Measurements from ENCODE around the gene SASH1.
"Not testable (repeated sequence)": the region's sequence is repeated elsewhere in the genome, so short reads cannot be mapped to it uniquely, and the experiment has no call there.

SASH1 gene

DNA sequence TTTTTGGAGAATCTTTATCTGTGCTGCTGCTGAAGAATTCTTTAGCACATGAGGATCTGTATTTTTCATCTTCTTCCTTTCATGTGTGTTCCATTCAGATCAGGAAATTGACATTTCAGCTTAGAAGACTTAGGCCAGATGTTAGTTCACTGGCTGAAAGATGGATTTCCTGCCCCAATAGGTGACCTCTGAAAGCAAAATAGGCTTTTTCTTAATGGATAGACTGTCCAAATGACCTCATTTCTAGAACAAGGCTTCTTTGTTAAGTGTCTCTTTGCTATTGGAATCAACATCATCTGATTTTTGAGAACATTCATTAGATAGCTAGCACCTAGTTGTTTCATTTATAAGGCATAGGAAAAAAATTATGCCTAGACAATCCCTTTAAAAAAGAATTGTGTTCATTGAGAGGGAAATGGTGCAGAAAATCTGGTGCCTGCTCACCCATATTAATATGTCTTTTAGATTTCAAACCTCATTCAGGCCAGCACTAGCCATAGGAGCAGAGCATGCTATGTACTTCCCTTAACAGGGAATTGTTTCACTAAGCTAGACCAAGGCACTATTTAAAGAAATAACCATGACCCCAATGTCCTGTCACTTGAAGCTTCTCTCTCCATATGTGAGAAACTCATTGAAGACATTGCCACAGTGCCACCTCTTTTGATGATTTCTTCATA lies 13.6 kb upstream of the SASH1 start:
- no peak for DNase-seq (ENCODE audit: low read depth in 2 of 2)

DNA sequence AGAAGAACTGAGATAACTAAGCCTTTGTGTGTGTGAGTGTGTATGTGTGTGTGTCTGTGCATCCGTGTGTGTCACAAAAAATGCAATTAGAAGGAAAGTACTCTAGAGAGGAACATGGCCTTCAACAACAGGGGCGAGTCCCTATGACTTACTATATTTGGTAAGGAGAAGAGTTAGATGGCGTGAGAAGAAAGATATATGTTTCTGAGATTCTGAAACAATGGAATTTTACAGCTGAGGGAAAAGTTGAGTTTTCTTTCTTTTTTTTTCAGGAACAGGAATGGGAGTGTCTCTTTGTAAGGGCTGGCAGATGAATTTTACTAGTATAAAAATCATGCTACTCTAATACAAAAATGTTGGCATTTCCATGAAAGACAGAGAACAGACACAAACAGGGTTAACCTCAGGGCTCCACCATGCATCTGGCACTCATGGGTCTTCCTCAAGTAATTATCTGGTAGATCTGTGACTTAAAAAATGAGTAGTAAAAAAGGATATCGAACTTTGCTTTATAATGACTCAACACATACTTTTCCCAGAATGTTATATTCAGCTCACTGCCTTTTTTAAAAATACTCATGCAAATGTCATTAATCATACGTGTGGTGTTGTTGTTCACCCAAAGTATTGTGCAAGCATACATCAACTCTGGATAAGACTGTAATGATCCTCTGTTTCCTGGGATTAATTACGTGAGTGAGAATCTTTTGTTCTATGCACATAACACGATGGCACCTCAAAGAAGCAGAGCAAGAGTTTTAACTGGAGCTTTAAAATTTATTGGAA lies 12.8 kb upstream of the SASH1 start:
- DNase-seq (ENCODE audit: low read depth in 2 of 2) = no peak

DNA sequence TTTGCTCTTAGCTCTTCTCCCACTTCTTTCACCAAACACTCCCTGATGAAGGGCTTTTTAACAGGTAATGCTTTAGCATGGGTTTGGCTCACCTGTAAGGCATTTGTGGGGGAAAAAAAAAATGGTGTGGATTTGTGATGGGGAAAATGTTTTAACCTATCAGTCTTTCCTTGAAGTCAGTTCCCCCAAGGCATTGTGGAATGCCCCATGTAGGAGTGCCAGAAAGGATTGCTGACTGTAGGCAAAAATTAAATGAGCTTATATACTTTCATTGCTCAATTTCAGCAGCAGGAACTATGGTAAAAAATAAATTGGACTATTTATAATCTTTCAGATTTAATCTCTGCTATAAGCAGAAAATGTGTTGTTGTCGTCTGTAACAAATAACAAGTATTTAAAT lies 10.6 kb upstream of the SASH1 start:
- DNase-seq (ENCODE audit: low read depth in 2 of 2) = no peak

DNA sequence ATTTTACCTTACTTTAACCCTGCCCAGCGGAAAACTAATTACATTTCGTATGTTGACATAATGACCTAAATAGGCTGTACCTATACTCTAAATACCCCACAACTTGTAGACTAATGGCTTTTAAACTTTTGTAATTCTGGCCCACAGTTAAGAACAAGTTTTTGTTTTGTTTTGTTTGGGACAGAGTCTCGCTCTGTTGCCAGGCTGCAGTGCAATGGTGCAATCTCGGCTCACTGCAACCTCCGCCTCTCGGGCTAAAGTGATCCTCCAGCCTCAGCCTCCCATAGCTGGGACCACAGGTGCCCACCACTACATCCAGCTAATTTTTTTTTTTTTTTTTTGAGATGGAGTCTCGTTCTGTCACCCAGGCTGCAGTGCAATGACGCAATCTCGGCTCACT lies 5.7 kb upstream of the SASH1 start:
- no peak for DNase-seq (ENCODE audit: low read depth in 2 of 2)

DNA sequence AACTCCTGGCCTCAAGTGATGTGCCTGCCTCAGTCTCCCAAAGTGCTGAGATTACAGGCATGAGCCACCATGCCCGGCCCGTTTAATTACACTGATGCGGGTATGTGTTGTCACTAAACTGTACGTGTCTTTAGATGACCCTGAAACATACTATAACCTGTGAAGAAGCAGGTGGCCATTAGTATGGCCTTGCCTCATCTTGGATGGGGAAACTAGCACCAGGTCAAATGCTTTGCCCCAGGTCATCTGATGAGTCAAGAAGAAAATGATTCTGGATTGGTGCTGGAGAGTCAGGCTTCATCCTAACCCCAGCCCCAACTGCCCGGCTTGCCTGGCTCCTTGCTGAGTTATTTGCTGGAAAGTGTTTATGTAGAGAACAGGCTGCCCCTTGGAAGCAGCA lies 2.9 kb upstream of the SASH1 start:
- no peak for DNase-seq (ENCODE audit: low read depth in 2 of 2)

DNA sequence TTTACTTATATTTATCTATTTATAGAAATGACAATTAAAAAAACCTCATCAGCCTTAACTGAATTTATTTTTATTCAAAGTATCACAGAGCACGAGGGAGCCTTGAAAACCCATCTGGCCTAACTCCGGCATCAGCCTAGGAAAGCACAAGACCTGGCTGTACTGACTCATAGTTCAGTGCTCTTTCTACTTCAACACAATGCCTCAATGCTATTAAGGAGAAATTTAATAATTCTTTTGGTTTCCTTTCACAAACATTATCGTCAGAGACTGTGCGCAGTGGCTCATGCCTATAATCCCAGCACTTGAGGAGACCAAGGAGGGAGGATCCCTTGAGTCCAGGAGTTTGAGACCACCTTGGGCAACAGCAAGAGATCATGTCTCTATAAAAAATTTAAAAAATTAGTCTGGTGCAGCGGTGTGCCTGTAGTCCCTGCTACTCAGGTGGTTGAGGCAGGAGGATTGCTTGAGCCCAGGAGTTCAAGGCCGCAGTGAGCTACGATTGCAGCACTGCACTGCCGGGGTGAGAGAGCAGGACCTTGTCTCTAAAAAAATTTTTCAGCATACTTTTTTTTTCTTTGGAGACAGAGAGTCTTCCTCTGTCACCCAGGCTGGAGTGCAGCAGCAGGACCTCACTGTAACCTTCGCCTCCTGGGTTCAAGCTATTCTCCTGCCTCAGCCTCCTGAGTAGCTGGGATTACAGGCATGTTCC lies 1.9 kb upstream of the SASH1 start:
- DNase-seq (ENCODE audit: low read depth in 2 of 2) = no peak

DNA sequence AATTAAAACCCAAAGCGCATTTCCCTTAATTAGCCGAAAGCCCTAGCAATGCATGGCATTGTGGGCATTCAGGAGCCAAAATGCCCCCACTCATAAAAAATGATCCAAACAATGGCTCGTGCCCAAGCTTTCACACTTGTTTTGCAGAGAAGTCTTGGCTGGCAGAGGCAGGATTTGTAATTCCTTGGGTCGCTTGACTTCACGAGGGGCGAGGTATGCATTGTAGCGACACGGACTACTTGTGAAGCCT lies 613 bp upstream of the SASH1 start:
- DNase-seq (ENCODE audit: low read depth in 2 of 2) = no peak

DNA sequence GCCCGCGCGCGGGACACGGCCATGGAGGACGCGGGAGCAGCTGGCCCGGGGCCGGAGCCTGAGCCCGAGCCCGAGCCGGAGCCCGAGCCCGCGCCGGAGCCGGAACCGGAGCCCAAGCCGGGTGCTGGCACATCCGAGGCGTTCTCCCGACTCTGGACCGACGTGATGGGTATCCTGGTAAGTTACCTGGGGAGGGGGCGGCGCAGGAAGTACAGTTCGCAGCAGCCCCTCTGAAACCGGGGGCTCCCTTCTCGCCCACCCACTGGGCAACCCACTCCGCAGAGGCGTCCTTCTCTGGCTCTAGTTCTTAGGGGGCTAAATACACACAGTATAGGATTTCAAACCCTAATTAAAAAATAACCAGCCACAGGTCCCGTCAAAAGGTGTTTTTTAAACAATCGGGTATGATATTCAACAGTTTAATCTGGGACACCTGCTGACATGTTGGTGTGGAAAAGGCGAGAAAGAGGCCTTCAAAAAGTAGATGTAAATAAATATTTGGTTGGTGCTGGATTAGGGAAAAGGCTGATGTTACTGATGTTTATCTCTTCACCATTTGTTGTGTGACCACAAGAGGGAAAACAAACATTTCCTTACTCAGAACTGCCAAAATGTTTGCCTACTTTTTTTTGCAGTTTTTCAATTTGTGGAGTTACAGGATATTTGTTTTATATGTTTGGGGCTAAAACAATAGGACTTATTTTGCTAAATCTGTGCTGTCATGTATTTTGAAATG lies 577 bp downstream of the SASH1 start:
- DNase-seq (ENCODE audit: low read depth in 2 of 2) = no peak

DNA sequence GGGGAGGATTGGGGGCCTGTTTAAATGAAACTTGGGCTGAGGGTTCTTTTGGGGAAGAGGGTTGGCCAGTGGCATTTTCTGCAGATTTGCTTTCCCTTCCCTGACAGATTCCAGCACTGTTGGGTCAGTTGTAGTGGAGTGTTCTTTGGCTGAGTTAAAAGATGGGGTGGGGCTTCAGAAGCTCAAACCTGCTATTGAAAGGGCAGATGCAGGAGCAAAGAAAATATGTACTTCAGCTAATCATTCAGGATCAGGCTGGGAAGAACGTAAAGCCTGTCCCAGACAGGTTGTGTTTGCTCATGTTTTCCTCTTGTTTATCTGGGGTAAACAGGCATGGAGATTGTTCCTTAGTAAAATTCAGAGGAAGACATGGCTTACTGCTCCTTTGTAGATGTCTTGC lies 2.5 kb downstream of the SASH1 start:
- no peak for DNase-seq (ENCODE audit: low read depth in 2 of 2)

DNA sequence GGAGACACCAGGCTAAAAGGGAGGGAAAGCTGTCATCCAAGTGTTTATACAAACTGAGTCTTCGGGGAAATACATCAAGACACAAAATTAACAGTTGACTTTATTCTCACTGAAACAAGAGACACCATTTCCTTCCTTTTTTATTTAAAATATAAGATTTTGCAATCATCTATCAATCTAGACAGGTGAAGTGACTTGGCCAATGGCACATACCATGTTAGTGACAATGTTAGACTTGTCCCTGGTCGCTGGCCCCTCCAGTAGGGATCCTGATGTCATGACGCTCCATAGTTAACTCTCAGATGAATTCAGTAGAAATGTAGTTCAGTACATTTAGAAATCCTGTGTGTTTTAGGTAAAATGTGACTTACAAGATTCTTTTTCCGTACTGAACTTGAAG lies 2.9 kb downstream of the SASH1 start:
- no peak for DNase-seq (ENCODE audit: low read depth in 2 of 2)

DNA sequence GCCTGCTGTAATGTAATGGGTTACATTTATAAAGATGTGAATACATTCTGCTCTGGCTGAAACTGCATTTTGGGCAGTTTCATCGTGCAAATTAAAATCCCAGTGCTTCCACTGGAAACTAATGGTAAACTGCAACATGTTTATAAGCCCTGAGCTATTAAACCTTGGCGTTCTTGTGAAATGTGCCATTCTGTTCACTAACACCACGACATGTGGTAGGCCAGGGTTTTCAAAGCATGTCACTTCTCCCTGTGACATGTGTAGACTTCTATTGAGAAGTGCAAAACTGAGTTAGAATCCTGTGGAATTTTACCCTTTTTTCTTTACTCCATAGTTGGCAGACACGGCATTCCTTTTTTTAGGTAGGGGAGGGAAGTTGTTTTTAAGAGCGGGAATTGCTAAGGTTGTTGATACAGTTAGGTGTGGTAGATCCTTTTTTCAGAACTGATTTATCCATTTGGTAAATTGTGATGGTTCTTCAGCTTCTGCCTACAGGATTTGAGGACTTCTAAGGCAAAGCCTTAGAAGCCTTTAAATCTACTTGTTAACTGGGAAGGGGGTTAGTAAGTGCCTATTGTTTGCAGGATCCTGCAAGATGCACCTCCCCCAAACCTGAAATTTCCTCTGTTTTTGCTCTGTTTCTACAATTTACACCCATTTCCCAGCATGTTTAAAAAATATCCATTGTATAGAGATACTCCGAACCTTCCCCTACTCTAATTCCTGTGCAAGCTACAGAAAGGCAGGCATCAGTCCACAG lies 4.2 kb downstream of the SASH1 start:
- DNase-seq (ENCODE audit: low read depth in 2 of 2) = no peak

DNA sequence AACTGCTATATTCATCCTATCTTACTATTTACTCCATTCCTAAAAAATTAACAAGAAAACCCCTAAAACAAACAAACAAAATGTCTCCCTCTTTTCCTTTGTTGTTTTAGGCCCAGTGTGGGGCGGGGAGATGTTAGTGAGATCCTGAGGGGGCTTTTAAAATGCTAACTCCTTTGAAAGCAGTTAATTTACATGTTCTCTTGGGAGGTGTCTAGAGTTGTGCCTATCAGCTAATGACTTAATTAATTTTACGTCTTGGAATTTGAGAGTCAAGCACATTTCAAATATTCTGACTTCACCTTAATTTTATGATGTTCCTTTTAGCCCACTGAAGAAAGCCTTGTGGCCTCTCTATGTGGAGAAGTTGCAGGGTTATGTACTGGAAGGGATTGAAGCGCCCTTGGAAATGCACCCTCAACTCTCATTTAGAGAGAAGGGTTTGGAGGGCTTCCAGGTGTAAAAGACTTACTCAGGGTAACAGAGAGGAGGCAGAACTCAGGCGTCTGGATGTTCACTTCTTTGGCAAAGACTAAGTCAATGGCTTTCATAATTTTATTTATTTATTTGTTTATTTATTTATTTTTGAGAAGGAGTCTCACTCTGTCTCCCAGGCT lies 4.9 kb downstream of the SASH1 start:
- DNase-seq (ENCODE audit: low read depth in 2 of 2) = no peak

DNA sequence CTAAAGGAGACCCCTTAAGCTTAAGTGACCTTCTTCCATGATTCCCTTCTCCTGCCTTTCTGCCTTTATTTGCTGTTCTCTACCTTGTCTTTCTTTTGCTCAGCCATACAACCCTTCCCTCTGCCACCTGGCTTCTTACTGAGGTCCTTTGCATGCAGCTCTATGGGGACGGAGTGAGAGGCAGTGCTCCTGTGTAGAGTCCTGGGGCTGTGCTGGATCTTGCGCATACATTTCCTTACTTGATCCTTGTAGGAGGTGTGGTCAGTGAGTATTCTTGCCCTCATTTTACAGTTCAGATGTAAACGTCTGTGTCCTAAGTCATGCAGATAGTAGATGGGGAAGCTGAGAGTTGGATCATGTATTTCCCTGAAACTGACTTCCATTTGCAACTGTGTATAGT lies 5.7 kb downstream of the SASH1 start:
- no peak for DNase-seq (ENCODE audit: low read depth in 2 of 2)

DNA sequence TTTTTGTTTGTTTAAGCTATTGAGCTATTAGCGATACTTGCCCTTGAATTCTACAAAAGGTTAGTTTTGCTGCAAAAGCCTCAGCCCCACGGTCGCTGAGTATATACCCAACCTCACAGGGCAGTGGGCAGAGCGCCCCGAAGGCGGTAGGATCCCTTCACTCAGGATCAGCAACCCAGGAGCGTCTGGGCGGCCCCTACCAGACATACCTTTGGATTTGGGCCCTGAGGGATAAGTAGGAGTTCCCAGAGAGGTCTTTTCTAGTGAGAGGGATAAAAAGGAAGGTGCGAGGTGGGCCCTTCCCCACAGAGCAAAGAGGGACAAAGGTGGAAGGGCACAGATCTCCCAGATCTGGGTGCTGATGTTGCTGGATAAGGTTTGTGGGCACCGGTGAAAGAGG lies 6.1 kb downstream of the SASH1 start:
- no peak for DNase-seq (ENCODE audit: low read depth in 2 of 2)

DNA sequence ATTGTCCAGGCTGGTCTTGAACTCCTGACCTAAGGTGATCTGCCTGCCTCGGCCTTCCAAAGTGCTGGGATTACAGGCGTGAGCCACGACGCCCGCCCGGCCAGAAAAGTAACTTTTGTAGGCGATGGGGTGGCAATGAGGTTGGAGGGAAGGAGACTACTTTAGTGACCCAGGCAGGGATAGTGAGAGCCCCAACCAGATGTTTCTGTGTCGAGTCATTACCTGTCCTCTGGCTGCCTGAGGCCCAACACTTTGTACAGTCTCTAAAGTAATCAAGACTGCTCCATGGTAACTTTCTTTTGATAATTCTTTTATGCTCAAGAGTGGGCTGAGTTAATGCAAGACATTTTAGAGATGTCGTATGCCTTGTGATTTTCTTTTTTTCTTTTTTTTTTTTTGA lies 6.8 kb downstream of the SASH1 start:
- no peak for DNase-seq (ENCODE audit: low read depth in 2 of 2)

DNA sequence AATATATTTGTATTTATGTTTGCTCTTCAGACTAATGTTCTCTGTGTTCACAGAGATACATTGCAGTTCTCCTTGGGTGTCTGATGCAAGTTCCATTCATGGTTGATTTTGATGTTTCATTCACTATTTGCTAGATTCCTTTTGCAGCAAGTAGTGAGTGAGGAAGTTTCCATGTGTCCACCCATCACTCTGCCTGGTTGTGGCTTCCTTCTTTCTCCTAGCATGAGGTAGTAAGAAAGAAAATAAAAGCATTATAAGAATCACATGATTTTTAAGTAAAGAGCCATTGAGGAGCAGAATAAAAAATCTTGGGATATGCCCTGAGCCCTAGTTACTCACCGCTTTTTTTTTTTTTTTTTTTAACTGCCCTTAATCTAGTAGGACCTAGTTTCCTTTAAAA lies 8.7 kb downstream of the SASH1 start:
- DNase-seq (ENCODE audit: low read depth in 2 of 2) = no peak

DNA sequence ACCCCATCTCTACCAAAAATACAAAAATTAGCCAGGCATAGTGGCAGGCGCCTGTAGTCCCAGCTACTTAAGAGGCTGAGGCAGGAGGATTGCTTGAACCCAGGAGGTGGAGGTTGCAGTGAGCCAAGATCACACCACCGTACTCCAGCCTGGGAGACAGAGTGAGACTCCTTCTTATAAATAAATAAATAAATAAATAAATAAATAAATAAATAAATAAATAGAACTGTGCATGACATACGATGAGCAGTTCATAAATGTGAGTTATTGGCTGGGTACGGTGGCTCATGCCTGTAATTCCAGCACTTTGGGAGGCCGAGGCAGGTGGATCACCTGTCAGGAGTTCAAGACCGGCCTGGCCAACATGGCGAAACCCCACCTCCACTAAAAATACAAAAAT lies 9.8 kb downstream of the SASH1 start:
- not testable (repeated sequence) for DNase-seq (ENCODE audit: low read depth in 2 of 2)

DNA sequence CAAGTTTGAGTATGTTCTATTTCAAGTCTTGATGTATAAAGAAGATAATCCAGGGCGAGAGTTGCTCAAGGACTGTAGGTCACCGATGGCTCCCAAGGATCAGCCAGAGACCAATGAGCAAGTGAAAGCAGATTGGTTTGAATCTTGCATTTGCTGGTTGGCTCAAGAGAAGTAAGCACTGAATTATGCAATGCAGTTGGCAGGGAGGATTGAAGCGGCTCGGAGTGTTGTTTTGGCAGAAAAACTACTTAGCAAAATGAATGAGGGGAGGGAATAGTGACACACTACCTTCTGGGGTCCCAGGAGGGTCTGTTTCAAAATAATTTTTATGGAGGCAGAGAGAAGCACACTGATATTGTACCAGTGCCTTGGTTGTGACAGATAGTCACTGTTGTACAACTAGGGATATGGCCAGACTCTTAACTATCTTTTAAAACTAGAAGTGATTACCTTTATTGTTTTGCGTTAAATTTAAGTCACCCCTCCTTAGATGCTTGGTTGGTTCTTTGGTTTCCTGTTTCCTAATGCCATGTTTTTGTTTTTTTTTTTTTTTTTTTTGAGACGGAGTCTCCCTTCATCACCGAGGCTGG lies 15.7 kb downstream of the SASH1 start:
- no peak for DNase-seq (ENCODE audit: low read depth in 2 of 2)

DNA sequence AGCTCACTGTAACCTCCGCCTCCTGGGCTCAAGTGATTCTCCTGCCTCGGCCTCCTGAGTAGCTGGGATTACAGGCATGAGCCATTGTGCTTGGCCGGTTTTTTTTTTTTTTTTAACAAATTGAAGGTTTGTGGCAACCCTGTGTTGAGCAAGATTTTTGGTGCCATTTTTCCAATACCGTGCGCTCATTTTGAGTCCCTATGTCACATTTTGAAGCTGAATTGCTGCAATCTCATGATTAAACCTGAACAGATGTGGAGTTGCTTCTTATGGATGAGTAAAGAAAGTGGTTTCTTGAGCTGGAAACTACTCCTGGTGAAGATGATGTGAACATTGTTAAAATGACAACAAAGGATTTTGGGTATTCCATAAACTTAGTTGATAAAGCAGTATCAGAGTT lies 16.6 kb downstream of the SASH1 start:
- no peak for DNase-seq (ENCODE audit: low read depth in 2 of 2)

DNA sequence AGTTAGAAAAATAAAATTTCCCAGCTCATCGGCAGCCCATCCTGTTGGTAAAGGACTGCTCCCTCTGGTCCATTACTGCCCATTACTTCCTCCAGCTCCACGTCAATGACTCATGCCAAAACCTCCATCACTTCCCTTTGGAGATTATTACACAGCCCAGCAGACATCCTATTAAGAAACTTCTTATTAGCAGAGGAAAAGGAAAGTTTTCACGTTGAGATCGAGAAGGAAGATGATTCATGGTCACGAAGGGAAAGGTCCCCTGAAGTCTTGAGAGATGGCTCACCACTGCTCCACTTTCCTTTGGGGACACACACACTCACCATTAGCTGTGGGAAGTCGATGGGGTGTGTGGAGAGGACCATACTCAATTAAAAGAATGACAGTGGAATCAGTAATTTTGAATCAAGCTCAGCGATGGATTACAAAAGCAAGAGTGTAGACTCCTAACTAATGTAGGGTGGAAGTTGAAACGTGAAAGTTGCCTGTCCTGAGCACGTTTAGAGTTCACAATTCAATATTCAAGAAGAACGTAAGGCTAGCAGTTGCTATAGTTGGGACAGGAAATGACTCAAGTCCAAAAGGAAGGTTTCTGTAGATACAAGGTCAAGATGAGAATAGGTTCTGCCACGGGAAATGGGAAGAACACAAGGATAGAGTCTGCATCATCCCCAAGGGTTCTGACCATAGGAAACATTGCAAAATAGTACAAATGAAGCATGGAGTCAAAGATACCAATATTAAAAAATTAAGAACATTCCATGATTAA lies 21.6 kb downstream of the SASH1 start:
- DNase-seq (ENCODE audit: low read depth in 2 of 2) = no peak

Measured in stimulated activated CD4-positive, alpha-beta T cell treated with anti-CD3 and anti-CD28 coated beads, Interleukin-4, amount 100 ng/mL, for 48 hours (primary cell).